Body of pancreas (tissue), 4 donors: ENCODE results near the gene KDM4B. TPM values are rescaled to one million over a fixed set of nuclear protein-coding genes. Genes with fewer than 3 reads are reported as not detected.
A peak's percentile ranks its signal among the peaks of the same experiment; 100 is the strongest.

ENCODE experiments used
- ATAC-seq: fragments of 150-250 bp; one replicate; pipeline ENCODE4 v1.9.1; 2016
- DNase-seq, 4 donors: peaks; one replicate each; pipeline ENCODE4 v3.0.0-alpha.2; 2019
- H3K27ac ChIP-seq, 4 donors: fragments of 200-600 bp; sonication (generic); 1 replicate in 3 of 4; 2 replicates in 1 of 4; pipeline versions ENCODE4 v1.5.1 to v1.6.1; 2016 to 2019; ENCODE audit warnings: mild to moderate bottlenecking in 1 of 4, mixed read lengths in 1 of 4, moderate library complexity in 1 of 4
- H3K27me3 ChIP-seq, 2 donors: fragments of 200-600 bp; sonication (generic); one replicate each; pipeline ENCODE4 v1.6.0; 2016; ENCODE audit warnings: mild to moderate bottlenecking in 1 of 2
- H3K36me3 ChIP-seq, 2 donors: fragments of 200-600 bp; sonication (generic); replicated peaks in 1 of 2; 2 replicates each; pipeline ENCODE4 v1.5.1; 2016; ENCODE audit warnings: low read depth in 2 of 2; ENCODE audit not compliant: insufficient read depth in 1 of 2
- H3K4me1 ChIP-seq: fragments of 200-600 bp; sonication (generic); one replicate; pipeline ENCODE4 v1.6.0; 2016
- H3K4me3 ChIP-seq, 2 donors: fragments of 200-600 bp; sonication (generic); 1 replicate in 1 of 2; 2 replicates in 1 of 2; pipeline ENCODE4 v1.5.1; 2016 to 2019
- H3K9me3 ChIP-seq, 3 donors: fragments of 200-600 bp; sonication (generic); 1 replicate in 2 of 3; 2 replicates in 1 of 3; pipeline ENCODE4 v1.5.1; 2016
- POLR2A ChIP-seq, 3 donors: fragments of 450-650 bp; IDR thresholded peaks; one replicate each; pipeline ENCODE4 v1.6.1; 2016; ENCODE audit warnings: antibody characterized with exemption in 3 of 3, mild to moderate bottlenecking in 2 of 3
- WGBS, 2 donors: methylation state at CpG; one replicate each; pipeline ENCODE4 v1.1.5; 2017; 5-methylcytosine and 5-hydroxymethylcytosine counted together
- intact Hi-C: fragments of 100-400 bp; cut with DNase I; formaldehyde crosslinking; loops from one replicate; pipeline ENCODE4 v1.15.1; 2023
- total RNA-seq, 2 donors: library from RNA; depleted of rRNA; stranded (reverse); fragments of >200 nt; gene quantifications; one replicate each; pipeline ENCODE4 v1.1.0, GENCODE V29; 2016
- TF ChIP-seq, protein P1 (sequence below), 7 experiments: fragments of 450-650 bp in 4 of 7; fragments of 200-600 bp in 3 of 7; sonication (generic) in 3 of 7; IDR thresholded peaks; one replicate each; pipeline ENCODE4 v1.5.1; 2016 to 2019; ENCODE audit warnings: antibody characterized with exemption in 7 of 7

Gene KDM4B
- total RNA-seq, 2 donors from 2014 or later = 18.9 to 35.3 TPM

DNA sequence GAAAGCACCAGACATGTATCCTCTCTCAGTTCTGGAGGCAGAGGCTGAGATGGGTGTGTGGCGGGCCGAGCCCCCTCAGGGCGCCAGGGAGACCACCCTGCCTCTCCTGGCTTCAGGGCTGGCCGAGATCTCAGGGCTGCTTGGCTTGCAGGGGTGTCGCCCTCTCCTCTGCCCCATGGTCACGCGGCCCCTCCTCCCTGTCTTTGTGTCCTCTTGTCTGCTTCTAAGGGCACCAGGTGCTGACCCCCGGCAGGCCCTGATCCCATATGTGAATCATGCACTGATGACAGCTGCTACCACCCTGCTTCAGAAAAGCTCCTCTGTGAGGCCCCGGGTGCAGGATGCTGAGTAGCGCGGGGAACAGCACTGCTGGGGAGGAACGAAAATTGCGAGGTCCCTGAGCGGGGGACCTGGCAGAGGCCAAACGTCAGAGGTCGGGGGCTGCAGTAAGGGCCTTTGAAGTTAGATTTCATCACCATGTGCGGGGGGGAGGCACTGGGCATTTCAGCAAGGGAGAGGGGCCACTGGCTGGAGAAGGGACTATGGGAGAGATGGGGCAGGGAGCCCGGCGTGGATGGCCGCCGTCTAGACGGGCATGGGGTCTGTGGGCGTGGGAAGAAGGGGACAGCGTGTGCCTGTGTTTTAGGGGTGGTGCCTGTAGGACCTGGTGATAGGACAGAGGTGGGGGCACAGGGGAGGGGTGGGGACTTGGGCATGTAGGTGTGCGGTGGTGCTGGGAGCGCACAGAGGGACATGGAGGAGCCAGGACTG, 125.2 kb downstream of the KDM4B start:
- DNase-seq = no peak
- intact Hi-C loops = no loop called here

DNA sequence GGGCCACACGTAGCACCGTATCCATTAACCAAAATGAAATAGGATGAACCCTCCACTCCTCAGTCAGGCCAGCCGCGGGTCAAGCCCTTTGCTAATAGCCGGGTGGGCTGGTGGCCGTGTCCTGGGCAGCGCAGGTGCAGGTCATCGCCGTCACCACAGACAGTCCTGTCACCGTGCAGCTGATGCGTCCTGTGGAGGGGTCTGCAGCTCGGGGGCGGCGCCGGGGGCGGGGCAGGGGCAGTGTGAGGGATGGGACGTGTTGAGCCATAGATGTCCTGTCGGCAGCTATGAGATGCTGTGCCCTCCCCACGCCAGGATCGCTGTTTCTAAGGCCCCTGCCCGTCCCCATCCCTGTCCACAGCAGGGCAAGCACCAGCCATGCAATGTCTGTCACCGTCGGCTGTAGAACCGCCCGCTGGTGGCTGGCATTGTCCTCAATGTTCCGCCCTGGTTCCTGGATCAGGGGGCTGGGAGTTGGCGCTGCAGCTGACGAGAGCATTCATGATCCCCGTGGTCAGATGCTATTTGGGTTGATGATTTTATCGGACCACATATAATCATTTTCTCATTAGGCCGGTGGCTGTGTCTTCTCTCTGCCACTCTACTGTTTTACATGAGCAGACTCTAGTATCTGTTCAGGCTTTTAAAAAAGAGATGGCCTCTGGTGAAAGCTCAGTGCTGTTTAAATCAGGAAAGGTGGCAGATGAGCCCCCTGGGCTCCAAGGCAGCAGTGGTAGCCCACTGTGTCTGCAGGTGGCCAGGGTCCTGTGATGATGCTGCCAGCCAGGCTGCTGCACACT, 126.1 kb downstream of the KDM4B start:
- TF ChIP-seq, protein P1, sequence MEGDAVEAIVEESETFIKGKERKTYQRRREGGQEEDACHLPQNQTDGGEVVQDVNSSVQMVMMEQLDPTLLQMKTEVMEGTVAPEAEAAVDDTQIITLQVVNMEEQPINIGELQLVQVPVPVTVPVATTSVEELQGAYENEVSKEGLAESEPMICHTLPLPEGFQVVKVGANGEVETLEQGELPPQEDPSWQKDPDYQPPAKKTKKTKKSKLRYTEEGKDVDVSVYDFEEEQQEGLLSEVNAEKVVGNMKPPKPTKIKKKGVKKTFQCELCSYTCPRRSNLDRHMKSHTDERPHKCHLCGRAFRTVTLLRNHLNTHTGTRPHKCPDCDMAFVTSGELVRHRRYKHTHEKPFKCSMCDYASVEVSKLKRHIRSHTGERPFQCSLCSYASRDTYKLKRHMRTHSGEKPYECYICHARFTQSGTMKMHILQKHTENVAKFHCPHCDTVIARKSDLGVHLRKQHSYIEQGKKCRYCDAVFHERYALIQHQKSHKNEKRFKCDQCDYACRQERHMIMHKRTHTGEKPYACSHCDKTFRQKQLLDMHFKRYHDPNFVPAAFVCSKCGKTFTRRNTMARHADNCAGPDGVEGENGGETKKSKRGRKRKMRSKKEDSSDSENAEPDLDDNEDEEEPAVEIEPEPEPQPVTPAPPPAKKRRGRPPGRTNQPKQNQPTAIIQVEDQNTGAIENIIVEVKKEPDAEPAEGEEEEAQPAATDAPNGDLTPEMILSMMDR (IDR thresholded peaks at IDR 0.05) = no peak
- TF ChIP-seq POLR2A (IDR thresholded peaks at IDR 0.05) = no peak
- H3K36me3 ChIP-seq = no peaks in the 10 kb centered on the region

More for the DNA sequence above, 125.2 kb downstream of the KDM4B start:
- Histone ChIP-seq H3K27me3 (no peaks in the 10 kb centered on the region), H3K27ac (peak overlapping the region in 2 of 4 donors; percentile 65 to 67), H3K36me3 (no peaks in the 10 kb centered on the region), H3K4me1 (peaks cover 63% of the 10 kb centered on the region), H3K9me3 (no peaks in the 10 kb centered on the region), H3K4me3 (no peak overlapping the region)
- TF ChIP-seq, protein P1 (IDR thresholded peaks at IDR 0.05) = no peak
- no peak for TF ChIP-seq POLR2A (IDR thresholded peaks at IDR 0.05)
- no peak for ATAC-seq
- 96% methylated on average over 24 to 26 of the region's 26 CpGs for WGBS, 2 donors

DNA sequence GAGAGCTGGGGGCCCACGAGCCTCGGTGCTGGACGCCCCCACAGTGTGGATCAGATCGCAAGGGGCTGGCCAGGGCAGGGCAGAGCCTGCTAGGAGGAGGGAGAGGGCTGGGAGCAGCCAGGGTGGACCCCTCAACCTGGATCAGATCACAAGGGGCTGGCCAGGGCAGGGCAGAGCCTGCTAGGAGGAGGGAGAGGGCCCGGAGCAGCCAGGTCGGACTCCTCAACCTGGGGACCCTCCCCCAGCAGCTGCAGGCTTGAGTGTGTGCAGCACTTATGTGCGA, 126.6 kb downstream of the KDM4B start:
- Histone ChIP-seq H3K27me3 (no peaks in the 10 kb centered on the region), H3K27ac (no peak overlapping the region), H3K4me1 (peaks cover 65% of the 10 kb centered on the region), H3K36me3 (no peaks in the 10 kb centered on the region), H3K9me3 (no peaks in the 10 kb centered on the region), H3K4me3 (no peak overlapping the region)
- DNase-seq (no peak), ATAC-seq (no peak)
- WGBS, 2 donors = 83 to 94% methylated on average over 3 to 7 of the region's 7 CpGs
- intact Hi-C loops = no loop called here
- no peak for TF ChIP-seq POLR2A (IDR thresholded peaks at IDR 0.05)
- TF ChIP-seq, protein P1 (IDR thresholded peaks at IDR 0.05) = no peak

More for the DNA sequence above, 126.1 kb downstream of the KDM4B start:
- no peaks in the 10 kb centered on the region for H3K9me3 ChIP-seq
- no peak overlapping the region for H3K27ac ChIP-seq
- DNase-seq (no peak), ATAC-seq (no peak)
- H3K4me1 ChIP-seq = peaks cover 65% of the 10 kb centered on the region
- intact Hi-C loops = no loop called here
- WGBS, 2 donors = 93 to 95% methylated on average over 17 to 30 of the region's 31 CpGs
- H3K4me3 ChIP-seq = no peak overlapping the region
- no peaks in the 10 kb centered on the region for H3K27me3 ChIP-seq

DNA sequence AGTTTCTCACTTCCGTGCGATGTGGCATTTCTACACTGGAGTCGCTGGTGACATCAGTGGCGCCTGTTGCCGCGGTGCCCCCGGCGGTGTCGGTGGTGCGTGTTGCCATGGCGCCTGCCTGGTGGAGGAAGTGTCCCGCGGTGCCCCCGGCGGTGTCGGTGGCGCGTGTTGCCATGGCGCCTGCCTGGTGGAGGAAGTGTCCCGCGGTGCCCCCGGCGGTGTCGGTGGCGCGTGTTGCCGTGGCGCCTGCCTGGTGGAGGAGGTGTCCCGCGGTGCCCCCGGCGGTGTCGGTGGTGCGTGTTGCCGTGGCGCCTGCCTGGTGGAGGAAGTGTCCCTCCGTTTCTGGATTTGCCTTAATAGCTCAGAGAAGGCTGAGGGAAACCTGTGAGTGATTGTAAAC, 127.6 kb downstream of the KDM4B start:
- H3K36me3 ChIP-seq = no peaks in the 10 kb centered on the region
- intact Hi-C loops = no loop called here
- no peak overlapping the region for H3K4me3 ChIP-seq
- H3K4me1 ChIP-seq = peaks cover 58% of the 10 kb centered on the region
- TF ChIP-seq, protein P1 (IDR thresholded peaks at IDR 0.05) = no peak
- no peak for TF ChIP-seq POLR2A (IDR thresholded peaks at IDR 0.05)
- ATAC-seq (no peak), DNase-seq (no peak)
- no peaks in the 10 kb centered on the region for H3K27me3 ChIP-seq
- no peaks in the 10 kb centered on the region for H3K9me3 ChIP-seq
- peak overlapping the region in 3 of 4 donors; percentile 86 to 88 (median 87) for H3K27ac ChIP-seq
- 96 to 98% methylated on average over 20 to 31 of the region's 37 CpGs for WGBS, 2 donors
